GM12872 (cell line): ENCODE measurements around the gene GFRA4.

Experiments used
- CTCF ChIP-seq: IDR thresholded peaks from 3 replicates; pipeline ENCODE4 v1.5.1; 2011; ENCODE audit warnings: low read depth, mild to moderate bottlenecking, low read length, moderate library complexity; ENCODE audit not compliant: insufficient read depth

The GFRA4 gene

GRCh38 chr20:3614466-3614865 lies 48.7 kb downstream of the GFRA4 start:
- TF ChIP-seq CTCF: no peak

GRCh38 chr20:3613821-3614440 lies 49.3 kb downstream of the GFRA4 start:
- no peak for TF ChIP-seq CTCF

- no peak for TF ChIP-seq CTCF
Observed at GRCh38 chr20:3612795-3613572, 50.2 kb downstream of the GFRA4 start.

GRCh38 chr20:3611901-3612300 lies 51.3 kb downstream of the GFRA4 start:
- TF ChIP-seq CTCF: no peak
